ENCODE data around the gene HMCN1.

DNA sequence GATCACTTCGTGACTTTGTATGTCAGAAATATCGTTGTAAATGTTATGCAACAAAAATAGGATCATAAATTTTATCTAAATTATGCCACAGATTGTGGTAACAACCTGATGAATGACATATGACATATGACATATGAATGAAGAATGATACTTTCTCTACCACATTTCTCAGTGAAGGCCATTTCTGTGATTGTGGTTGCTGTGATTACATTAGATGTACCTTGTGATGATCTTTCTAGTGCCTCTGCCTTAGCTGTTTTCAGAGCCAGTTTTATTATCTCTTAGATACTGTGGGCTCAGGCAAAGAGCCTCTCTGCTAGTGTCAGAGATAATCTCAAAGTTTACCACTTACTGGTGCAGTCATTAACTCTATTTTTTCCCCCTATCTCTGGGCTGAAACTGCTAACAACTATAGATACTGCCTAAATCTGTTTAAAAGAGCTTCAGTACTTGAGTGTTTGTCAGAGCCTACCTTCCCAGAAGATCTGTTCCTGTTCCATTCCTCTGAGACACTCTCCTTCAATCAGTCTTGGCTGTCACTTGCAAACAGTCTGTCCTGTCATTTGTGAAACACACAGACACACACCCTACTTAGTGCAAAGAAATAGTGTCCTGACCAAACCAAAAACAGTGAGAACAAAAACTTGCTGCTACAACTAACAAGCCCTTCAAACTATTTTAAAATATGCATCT is 55.5 kb downstream of the HMCN1 start:
- TF ChIP-seq, protein P1, sequence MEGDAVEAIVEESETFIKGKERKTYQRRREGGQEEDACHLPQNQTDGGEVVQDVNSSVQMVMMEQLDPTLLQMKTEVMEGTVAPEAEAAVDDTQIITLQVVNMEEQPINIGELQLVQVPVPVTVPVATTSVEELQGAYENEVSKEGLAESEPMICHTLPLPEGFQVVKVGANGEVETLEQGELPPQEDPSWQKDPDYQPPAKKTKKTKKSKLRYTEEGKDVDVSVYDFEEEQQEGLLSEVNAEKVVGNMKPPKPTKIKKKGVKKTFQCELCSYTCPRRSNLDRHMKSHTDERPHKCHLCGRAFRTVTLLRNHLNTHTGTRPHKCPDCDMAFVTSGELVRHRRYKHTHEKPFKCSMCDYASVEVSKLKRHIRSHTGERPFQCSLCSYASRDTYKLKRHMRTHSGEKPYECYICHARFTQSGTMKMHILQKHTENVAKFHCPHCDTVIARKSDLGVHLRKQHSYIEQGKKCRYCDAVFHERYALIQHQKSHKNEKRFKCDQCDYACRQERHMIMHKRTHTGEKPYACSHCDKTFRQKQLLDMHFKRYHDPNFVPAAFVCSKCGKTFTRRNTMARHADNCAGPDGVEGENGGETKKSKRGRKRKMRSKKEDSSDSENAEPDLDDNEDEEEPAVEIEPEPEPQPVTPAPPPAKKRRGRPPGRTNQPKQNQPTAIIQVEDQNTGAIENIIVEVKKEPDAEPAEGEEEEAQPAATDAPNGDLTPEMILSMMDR (IDR thresholded peaks at IDR 0.05; ENCODE audit: low read depth, low read length, missing input control) = no peak
- no peak for TF ChIP-seq JUND (IDR thresholded peaks at IDR 0.05)
- TF ChIP-seq, protein P2, sequence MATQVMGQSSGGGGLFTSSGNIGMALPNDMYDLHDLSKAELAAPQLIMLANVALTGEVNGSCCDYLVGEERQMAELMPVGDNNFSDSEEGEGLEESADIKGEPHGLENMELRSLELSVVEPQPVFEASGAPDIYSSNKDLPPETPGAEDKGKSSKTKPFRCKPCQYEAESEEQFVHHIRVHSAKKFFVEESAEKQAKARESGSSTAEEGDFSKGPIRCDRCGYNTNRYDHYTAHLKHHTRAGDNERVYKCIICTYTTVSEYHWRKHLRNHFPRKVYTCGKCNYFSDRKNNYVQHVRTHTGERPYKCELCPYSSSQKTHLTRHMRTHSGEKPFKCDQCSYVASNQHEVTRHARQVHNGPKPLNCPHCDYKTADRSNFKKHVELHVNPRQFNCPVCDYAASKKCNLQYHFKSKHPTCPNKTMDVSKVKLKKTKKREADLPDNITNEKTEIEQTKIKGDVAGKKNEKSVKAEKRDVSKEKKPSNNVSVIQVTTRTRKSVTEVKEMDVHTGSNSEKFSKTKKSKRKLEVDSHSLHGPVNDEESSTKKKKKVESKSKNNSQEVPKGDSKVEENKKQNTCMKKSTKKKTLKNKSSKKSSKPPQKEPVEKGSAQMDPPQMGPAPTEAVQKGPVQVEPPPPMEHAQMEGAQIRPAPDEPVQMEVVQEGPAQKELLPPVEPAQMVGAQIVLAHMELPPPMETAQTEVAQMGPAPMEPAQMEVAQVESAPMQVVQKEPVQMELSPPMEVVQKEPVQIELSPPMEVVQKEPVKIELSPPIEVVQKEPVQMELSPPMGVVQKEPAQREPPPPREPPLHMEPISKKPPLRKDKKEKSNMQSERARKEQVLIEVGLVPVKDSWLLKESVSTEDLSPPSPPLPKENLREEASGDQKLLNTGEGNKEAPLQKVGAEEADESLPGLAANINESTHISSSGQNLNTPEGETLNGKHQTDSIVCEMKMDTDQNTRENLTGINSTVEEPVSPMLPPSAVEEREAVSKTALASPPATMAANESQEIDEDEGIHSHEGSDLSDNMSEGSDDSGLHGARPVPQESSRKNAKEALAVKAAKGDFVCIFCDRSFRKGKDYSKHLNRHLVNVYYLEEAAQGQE (IDR thresholded peaks at IDR 0.05) = no peak
- TF ChIP-seq ZBTB33 (IDR thresholded peaks at IDR 0.05) = no peak
- no peak for TF ChIP-seq RAD21 (IDR thresholded peaks at IDR 0.05)
- TF ChIP-seq YY1 (IDR thresholded peaks at IDR 0.05) = no peak
- TF ChIP-seq GABPA (IDR thresholded peaks at IDR 0.05 in 1 of 2, conservative IDR thresholded peaks at IDR 0.05 in 1 of 2) = no peak
- TF ChIP-seq, protein P3, sequence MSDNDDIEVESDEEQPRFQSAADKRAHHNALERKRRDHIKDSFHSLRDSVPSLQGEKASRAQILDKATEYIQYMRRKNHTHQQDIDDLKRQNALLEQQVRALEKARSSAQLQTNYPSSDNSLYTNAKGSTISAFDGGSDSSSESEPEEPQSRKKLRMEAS (IDR thresholded peaks at IDR 0.05) = no peak
- TF ChIP-seq SP1 (IDR thresholded peaks at IDR 0.05) = no peak
- TF ChIP-seq TAF1 (conservative IDR thresholded peaks at IDR 0.05) = no peak
- TF ChIP-seq NR2F2 (IDR thresholded peaks at IDR 0.05) = no peak
- TF ChIP-seq RXRA (IDR thresholded peaks at IDR 0.05) = no peak
- TF ChIP-seq HNF4G (IDR thresholded peaks at IDR 0.05) = no peak
- TF ChIP-seq EGR1 (IDR thresholded peaks at IDR 0.05; ENCODE audit: low read depth in 2 of 2) = no peak

All from liver (tissue), 3 donors.